ENCODE measurements around the gene CCDC197. TPM values are rescaled to one million over a fixed set of nuclear protein-coding genes. Genes with fewer than 3 reads are reported as not detected.

CCDC197 gene
- total RNA-seq, 2 donors from 2014 or later, result not detected

- intact Hi-C loops (cut with DNase I), result loop anchor here (5.0 kb wide), 1 partner anchor 64 kb away; no protein-coding TSS in a partner anchor
- no peaks in the 10 kb centered on the region for H3K27me3 ChIP-seq
- no peak overlapping the region for H3K27ac ChIP-seq
- no peak for ATAC-seq
- no peaks in the 10 kb centered on the region for H3K36me3 ChIP-seq (replicated peaks in 1 of 2; ENCODE audit: insufficient read depth in 1 of 2, low read depth in 2 of 2)
- H3K9me3 ChIP-seq, result no peaks in the 10 kb centered on the region
- H3K4me3 ChIP-seq, result no peak overlapping the region
- no peaks in the 10 kb centered on the region for H3K4me1 ChIP-seq
- 61 to 90% methylated on average over 10 to 13 of the region's 13 CpGs for WGBS, 2 donors
- no peak for TF ChIP-seq POLR2A (IDR thresholded peaks at IDR 0.05)
- TF ChIP-seq, protein P1, sequence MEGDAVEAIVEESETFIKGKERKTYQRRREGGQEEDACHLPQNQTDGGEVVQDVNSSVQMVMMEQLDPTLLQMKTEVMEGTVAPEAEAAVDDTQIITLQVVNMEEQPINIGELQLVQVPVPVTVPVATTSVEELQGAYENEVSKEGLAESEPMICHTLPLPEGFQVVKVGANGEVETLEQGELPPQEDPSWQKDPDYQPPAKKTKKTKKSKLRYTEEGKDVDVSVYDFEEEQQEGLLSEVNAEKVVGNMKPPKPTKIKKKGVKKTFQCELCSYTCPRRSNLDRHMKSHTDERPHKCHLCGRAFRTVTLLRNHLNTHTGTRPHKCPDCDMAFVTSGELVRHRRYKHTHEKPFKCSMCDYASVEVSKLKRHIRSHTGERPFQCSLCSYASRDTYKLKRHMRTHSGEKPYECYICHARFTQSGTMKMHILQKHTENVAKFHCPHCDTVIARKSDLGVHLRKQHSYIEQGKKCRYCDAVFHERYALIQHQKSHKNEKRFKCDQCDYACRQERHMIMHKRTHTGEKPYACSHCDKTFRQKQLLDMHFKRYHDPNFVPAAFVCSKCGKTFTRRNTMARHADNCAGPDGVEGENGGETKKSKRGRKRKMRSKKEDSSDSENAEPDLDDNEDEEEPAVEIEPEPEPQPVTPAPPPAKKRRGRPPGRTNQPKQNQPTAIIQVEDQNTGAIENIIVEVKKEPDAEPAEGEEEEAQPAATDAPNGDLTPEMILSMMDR (IDR thresholded peaks at IDR 0.05), result no peak
- no peak for DNase-seq
Observed at GRCh38 chr14:94001016-94001415, 3.9 kb downstream of the CCDC197 start.

DNA sequence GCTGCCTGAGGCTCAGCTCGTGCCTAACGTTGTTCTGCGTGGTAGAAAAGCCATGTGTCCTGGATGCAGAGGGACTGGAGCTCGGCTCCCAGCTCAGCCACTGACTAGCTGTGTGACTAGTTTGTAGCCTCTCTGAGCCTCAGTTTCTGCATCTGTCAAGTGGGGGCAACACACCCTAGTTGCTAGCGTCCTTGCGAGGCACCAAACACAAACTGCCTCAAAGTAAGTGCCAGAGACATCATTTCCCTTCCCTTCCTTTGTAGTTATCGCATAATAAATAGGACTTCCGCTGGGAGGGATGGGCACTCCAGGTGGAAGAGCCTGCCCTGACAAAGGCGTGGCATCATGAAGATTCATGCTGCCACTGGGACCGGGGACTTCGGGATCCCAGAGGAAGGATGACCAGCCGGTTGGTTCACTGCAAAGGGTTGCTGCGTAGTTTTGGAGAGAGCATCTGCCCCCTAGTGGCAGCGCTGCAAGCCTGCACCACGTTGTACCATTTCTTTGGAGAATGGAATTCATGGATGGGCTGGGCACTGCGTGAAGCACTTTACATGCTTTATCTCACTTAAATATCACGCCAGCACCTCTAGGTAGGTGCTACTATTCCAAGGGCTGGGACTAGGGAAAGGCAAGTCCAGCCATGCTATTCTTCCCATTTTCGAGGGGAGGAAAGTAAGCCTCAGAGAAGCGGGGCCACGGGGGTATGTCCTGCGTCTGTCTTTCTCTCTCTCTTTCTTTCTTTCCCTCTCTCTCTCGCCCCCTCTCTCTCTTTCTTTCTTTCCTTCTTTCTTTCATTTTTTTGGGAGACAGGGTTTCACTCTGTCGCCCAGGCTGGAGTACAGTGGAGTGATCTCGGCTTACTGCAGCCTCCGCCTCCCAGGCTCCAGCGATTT lies 4.6 kb downstream of the CCDC197 start:
- WGBS, 2 donors, result 39 to 44% methylated on average over 25 to 26 of the region's 26 CpGs
- no peaks in the 10 kb centered on the region for H3K36me3 ChIP-seq (replicated peaks in 1 of 2; ENCODE audit: insufficient read depth in 1 of 2, low read depth in 2 of 2)
- no peak overlapping the region for H3K4me3 ChIP-seq
- H3K27me3 ChIP-seq, result no peaks in the 10 kb centered on the region
- DNase-seq, result peak; percentile 58 to 65 (median 64)
- intact Hi-C loops (cut with DNase I), result loop anchor here (5.0 kb wide), 1 partner anchor 64 kb away; no protein-coding TSS in a partner anchor
- no peak overlapping the region for H3K27ac ChIP-seq
- no peaks in the 10 kb centered on the region for H3K9me3 ChIP-seq
- ATAC-seq, result peak; percentile 83
- no peaks in the 10 kb centered on the region for H3K4me1 ChIP-seq
- TF ChIP-seq, protein P1 (IDR thresholded peaks at IDR 0.05), result peak; percentile 89 to 99 (median 92)
- no peak for TF ChIP-seq POLR2A (IDR thresholded peaks at IDR 0.05)

GRCh38 chr14:94003397-94003796 lies 6.3 kb downstream of the CCDC197 start:
- no peak overlapping the region for H3K27ac ChIP-seq
- no peak for DNase-seq
- no peak for TF ChIP-seq POLR2A (IDR thresholded peaks at IDR 0.05)
- TF ChIP-seq, protein P1 (IDR thresholded peaks at IDR 0.05), result no peak
- H3K4me3 ChIP-seq, result no peak overlapping the region
- no peaks in the 10 kb centered on the region for H3K4me1 ChIP-seq
- no peaks in the 10 kb centered on the region for H3K27me3 ChIP-seq
- H3K9me3 ChIP-seq, result no peaks in the 10 kb centered on the region
- ATAC-seq, result no peak
- no peaks in the 10 kb centered on the region for H3K36me3 ChIP-seq (replicated peaks in 1 of 2; ENCODE audit: insufficient read depth in 1 of 2, low read depth in 2 of 2)
- intact Hi-C loops (cut with DNase I), result loop anchor here (5.0 kb wide), 1 partner anchor 66 kb away; no protein-coding TSS in a partner anchor
- WGBS, 2 donors, result 65 to 75% methylated on average over 3 to 4 of the region's 4 CpGs

GRCh38 chr14:94004015-94004414 lies 6.9 kb downstream of the CCDC197 start:
- ATAC-seq (no peak), DNase-seq (no peak)
- H3K27ac ChIP-seq, result no peak overlapping the region
- H3K4me3 ChIP-seq, result no peak overlapping the region
- no peaks in the 10 kb centered on the region for H3K9me3 ChIP-seq
- intact Hi-C loops (cut with DNase I), result loop anchor here (5.0 kb wide), 1 partner anchor 67 kb away; no protein-coding TSS in a partner anchor
- H3K27me3 ChIP-seq, result no peaks in the 10 kb centered on the region
- no peaks in the 10 kb centered on the region for H3K36me3 ChIP-seq (replicated peaks in 1 of 2; ENCODE audit: insufficient read depth in 1 of 2, low read depth in 2 of 2)
- H3K4me1 ChIP-seq, result no peaks in the 10 kb centered on the region
- WGBS, 2 donors, result 54 to 61% methylated on average over 5 to 8 of the region's 8 CpGs
- no peak for TF ChIP-seq POLR2A (IDR thresholded peaks at IDR 0.05)
- TF ChIP-seq, protein P1 (IDR thresholded peaks at IDR 0.05), result no peak

Measured in body of pancreas (tissue), 4 donors.